Mucosa of gallbladder (tissue), 1 donor: Measurements from ENCODE around the gene OR1S1. TPM values are rescaled to one million over a fixed set of nuclear protein-coding genes. Genes with fewer than 3 reads are reported as not detected.
"Not testable (repeated sequence)": the region's sequence is repeated elsewhere in the genome, so short reads cannot be mapped to it uniquely, and the experiment has no call there.

Experiments used
- DNase-seq: peaks from one replicate; pipeline ENCODE4 v3.0.0-alpha.2; 2020; ENCODE audit warnings: low spot score
- total RNA-seq: library from RNA; stranded (reverse); gene quantifications from one replicate; pipeline ENCODE4 v1.2.1, GENCODE V29; 2021
- donor health status: DM: no; HTN: no; CAD: no.

OR1S1 gene
- total RNA-seq = not detected

GRCh38 chr11:58212420-58212819, at the start of gene OR1S1:
OR1S1 (plus strand) TSS chr11:58212720.
- not testable (repeated sequence) for DNase-seq

- DNase-seq = no peak
These were observed 48.1 kb upstream of the OR1S1 start for GRCh38 chr11:58164389-58164788.

GRCh38 chr11:58164990-58165389, 47.5 kb upstream of the OR1S1 start:
- DNase-seq = no peak

GRCh38 chr11:58165504-58166106, 46.9 kb upstream of the OR1S1 start:
- DNase-seq = no peak

- DNase-seq = no peak
These were observed 35.0 kb upstream of the OR1S1 start for GRCh38 chr11:58177409-58178054.

- no peak for DNase-seq
These were observed 34.1 kb upstream of the OR1S1 start for GRCh38 chr11:58178444-58178843.

GRCh38 chr11:58179648-58180047, 32.9 kb upstream of the OR1S1 start:
- no peak for DNase-seq

- no peak for DNase-seq
These were observed 25.6 kb upstream of the OR1S1 start for GRCh38 chr11:58186938-58187337.

- DNase-seq = no peak
These were observed 23.8 kb upstream of the OR1S1 start, which contains the start of gene OR9Q2 for GRCh38 chr11:58188770-58189169. OR9Q2 (plus strand) TSS chr11:58189070; CDS start chr11:58190491, 1,421 bp downstream.

- no peak for DNase-seq
These were observed 20.3 kb upstream of the OR1S1 start for GRCh38 chr11:58192229-58192628.

- no peak for DNase-seq
These were observed 19.1 kb upstream of the OR1S1 start for GRCh38 chr11:58193391-58193790.

GRCh38 chr11:58195939-58196338, 16.6 kb upstream of the OR1S1 start:
- no peak for DNase-seq

GRCh38 chr11:58199271-58199670, 13.2 kb upstream of the OR1S1 start:
- no peak for DNase-seq

- no peak for DNase-seq
These were observed 8.5 kb upstream of the OR1S1 start, which contains the start of gene OR1S2 for GRCh38 chr11:58204042-58204441. OR1S2 (minus strand) TSS chr11:58204142; CDS start chr11:58204142, 0 bp downstream.

- no peak for DNase-seq
These were observed 4.0 kb downstream of the OR1S1 start for GRCh38 chr11:58216476-58216875.

GRCh38 chr11:58222721-58223120, 10.2 kb downstream of the OR1S1 start:
- no peak for DNase-seq

- no peak for DNase-seq
These were observed 15.6 kb downstream of the OR1S1 start for GRCh38 chr11:58227956-58228615.

GRCh38 chr11:58243954-58244353, 31.4 kb downstream of the OR1S1 start:
- no peak for DNase-seq

GRCh38 chr11:58254936-58255335, 42.4 kb downstream of the OR1S1 start:
- no peak for DNase-seq

GRCh38 chr11:58259983-58260382, 47.5 kb downstream of the OR1S1 start:
- no peak for DNase-seq
